Stimulated activated CD4-positive, alpha-beta T cell treated with anti-CD3 and anti-CD28 coated beads, Interleukin-12 subunit alpha, Interleukin-12 subunit beta, amount 100 ng/mL, for 48 hours (primary cell): Measurements from ENCODE around the gene PHRF1.

ENCODE experiments used
- DNase-seq, 3 donors: peaks; one replicate each; pipeline ENCODE4 v3.0.0-alpha.2; 2020; ENCODE audit warnings: low read depth in 2 of 3, low spot score in 1 of 3

The PHRF1 gene

DNA sequence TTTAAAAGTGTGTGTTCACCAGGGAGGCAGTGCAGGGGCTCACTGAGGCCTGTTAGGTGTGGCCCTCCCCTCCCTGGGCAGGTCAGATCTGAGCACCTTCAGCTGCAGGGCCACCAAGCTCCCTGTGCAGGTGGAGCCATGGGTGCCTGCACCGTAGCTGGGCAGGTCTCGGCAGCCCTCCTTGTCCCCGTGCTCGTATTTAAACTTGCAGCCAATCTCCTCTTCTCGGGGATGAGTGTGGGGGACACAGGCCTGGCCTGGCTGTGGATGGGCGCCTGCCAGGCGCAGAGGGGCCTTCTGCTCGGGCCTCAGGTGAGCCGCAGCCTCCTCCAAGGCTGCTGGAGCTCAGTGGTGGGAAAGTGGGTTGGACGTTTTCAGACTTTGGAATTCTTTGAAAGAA, 19.1 kb downstream of the PHRF1 start:
- DNase-seq = no peak

DNA sequence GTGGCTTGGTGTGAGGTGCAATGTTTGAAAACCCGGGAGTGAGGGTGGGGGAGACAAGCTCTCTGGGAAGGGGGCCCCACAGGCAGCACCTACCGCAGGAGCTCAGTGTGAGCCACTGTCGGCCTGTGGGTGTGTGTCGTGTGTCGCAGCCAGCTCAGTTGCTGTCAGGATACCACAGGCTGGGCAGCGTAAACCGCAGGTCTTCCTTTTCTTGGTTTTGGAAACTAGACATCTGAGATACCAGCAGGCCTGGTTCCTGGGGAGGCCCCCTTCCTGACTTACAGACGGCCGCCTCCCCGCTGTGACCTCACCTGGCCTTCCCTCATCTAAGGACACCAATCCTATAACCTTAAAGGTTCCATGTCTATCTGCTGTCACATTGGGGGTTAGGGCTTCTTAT, 20.1 kb downstream of the PHRF1 start:
- no peak for DNase-seq

DNA sequence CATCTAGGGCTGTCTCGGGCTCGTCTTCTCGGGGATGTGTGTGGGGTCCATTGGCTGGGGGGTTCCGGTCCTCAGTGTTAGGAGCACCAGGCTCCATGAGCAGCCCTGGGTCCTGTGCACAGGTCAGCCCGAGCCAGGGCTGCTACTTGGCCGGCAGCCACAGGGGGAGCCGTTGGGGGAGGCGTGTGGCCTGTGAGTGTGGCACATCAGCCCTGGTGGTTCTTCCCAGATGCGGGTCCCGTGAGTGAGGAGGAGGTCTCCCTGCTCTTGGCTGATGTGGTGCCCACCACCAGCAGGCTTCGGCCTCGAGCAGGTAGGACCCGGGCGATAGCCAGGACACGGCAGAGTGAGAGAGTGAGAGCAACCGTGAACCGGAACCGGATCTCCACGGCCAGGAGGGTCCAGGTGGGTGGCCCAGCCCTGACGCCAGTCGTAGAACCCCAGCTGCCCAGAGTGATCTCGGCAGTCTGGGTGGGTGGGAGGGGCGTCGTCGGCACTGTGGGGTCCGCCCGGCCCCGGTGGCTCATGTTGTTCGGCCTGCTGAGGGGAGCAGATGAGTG, 21.0 kb downstream of the PHRF1 start:
- no peak for DNase-seq

DNA sequence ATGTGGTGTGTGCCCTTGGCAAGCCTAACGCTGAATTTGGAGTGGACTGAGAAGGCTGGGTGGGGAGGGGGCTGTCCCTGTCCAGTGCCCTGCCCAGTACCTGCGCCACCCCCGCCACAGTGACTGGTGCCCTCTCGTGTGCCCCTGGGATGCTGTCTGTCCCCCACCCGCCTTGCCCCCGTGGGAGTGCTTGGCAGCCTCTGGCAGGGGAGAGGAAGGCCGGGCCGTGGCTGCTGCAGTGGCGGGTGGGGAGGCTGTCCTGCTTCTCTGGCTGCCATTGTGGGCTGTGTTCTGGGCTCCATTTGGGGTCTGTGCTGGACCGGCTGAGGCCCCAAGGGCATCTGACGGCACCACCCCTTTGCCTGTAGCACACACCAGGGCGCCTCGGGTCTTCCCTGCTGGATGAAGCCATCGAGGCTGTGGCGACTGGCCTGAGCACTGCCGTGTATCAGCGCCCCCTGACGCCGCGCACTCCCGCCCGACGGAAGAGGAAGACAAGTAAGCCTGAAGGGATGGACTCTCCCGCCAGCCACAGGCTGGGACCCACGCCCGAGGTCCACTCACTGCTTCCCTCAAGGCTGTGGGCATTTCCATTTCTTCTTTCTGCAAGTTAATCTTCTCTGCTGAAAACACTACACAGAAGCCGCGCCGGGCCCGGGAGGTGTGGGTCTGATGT, 21.9 kb downstream of the PHRF1 start:
- no peak for DNase-seq

DNA sequence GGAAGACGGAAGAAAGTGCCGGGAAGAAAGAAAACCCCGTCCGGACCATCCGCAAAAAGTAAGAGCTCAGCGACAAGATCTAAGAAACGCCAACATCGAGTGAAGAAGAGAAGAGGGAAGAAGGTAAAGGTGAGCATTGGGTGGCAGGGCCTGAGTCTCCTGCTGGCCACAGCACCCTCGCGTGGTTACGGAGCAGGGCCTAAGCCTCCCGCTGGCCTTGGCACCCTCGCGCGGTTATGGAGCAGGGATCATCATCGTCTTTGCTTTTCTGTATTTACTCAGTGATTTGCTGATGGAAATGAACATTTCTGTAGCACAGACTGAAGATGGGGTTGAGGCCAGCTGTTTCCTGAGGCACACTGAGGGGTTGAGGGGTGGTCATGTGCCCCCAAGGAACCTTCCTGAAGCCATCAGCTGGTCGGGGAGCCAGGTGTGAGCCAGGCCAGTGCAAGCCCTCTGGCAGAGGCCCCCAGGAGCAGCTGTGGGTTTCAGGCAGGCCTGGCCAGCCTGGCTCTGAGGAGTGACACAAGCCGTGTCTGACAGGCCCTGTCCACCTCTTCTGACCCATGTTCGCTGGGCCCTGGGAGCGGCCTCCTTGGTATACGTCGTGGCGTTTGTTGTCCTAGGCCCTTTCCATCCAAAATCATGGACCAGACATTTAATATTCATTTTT, 25.4 kb downstream of the PHRF1 start:
- no peak for DNase-seq

DNA sequence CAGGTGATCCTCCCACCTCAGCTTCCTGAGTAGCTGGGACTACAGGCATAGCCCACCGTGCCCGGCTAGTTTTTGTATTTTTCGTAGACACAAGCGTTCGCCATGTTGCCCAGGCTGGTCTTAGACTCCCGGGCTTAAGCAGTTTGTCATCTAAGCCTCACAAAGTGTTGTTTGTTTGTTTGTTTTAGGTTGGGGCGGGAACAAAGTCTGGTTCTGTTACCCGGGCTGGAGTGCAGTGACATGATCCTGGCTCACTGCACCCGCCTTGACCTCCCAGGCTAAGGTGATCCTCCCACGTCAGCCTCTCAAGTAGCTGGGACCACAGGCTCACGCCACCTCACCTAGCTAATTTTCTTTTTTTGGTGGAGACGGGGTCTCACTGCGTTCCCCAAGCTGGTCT, 26.9 kb downstream of the PHRF1 start:
- no peak for DNase-seq

DNA sequence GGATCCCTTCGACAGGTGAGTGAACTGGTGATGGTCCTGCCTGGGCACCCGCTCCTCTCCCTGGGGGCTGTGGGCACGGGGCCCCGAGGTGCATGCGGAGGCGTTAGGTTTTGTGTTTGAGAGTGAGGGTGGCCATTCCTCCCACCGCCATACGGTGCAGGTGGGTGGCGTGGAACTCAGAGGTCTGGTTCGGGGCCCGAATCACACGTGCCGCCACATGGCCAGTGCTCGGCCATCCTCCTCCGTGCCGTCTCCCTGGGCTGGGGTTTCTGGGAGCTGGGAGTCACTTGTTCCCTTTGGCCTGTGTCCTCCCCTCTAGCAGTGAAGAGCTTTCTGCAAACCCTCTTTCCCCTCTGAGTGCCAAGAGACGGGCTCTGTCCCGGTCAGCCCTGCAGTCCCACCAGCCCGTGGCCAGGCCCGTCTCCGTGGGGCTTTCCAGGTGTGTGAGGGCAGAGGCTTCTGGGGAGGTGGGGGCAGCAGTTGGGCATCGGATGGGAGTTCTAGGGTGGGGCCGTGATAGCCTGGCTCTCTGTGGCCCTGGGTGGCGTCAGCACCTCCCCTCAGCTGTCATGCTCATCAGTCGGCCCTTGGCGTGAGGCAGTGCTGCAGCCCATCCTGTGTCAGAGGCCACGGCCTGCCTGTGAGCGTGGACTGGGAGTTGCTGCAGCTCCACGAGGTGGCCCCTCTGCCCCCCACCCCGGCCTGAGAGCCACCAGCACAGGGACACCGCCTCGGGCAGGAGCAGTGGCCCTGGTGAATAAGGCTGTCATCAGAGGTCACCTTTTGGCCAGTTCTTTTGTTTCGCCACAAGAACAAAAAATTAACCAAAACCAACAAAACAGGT, 29.2 kb downstream of the PHRF1 start:
- DNase-seq = no peak

DNA sequence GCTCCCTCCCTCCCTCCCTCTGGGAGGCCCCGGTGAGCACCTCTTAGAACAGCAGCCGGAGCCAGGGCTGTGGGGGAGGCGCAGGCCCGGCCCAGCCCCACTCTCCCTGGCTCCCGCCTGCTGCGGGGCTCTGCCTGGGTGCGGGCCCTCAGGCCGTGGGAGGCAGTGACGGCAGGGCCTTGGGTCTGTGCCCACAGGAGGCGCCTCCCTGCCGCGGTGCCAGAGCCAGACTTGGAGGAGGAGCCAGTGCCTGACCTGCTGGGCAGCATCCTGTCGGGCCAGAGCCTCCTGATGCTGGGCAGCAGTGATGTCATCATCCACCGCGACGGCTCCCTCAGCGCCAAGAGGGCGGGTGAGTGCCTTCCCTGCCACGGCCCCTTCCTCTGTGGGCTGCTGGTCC, 30.0 kb downstream of the PHRF1 start:
- DNase-seq = no peak

DNA sequence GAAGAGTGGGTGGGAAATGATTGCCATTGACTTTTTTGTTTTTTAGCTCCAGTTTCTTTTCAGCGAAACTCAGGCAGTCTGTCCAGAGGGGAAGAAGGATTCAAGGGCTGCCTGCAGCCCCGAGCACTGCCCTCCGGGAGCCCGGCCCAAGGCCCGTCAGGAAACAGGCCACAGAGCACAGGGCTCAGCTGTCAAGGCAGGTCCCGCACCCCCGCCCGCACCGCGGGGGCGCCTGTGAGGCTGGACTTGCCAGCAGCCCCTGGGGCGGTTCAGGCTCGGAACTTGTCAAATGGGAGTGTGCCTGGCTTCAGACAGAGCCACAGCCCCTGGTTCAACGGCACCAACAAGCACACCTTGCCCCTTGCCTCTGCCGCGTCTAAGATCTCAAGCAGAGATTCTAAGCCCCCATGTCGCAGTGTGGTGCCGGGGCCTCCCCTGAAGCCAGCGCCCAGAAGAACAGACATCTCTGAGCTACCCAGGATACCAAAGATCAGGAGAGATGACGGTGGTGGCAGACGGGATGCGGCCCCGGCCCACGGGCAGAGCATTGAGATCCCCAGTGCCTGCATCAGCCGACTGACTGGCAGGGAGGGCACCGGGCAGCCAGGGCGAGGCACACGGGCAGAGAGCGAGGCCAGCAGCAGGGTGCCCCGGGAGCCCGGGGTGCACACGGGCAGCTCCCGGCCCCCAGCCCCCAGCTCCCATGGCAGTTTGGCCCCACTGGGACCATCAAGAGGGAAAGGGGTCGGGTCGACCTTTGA, 30.9 kb downstream of the PHRF1 start:
- no peak for DNase-seq

DNA sequence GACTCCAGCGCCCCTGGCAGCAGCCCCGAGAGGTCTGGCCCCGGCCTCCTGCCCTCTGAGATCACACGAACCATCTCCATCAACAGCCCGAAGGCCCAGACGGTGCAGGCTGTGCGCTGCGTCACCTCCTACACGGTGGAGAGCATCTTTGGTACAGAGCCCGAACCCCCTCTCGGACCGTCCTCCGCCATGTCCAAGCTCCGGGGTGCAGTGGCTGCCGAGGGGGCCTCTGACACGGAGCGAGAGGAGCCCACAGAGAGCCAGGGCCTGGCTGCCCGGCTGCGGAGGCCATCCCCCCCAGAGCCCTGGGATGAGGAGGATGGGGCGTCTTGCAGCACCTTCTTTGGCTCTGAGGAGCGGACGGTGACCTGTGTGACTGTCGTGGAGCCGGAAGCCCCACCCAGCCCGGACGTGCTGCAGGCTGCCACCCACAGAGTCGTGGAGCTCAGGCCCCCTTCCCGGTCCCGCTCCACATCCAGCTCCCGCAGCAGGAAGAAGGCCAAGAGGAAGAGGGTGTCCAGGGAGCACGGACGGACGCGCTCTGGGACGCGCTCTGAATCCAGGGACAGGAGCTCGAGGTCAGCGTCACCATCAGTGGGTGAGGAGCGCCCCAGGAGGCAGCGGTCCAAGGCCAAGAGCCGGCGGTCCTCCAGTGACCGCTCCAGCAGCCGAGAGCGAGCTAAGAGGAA, 31.8 kb downstream of the PHRF1 start:
- DNase-seq = no peak

DNA sequence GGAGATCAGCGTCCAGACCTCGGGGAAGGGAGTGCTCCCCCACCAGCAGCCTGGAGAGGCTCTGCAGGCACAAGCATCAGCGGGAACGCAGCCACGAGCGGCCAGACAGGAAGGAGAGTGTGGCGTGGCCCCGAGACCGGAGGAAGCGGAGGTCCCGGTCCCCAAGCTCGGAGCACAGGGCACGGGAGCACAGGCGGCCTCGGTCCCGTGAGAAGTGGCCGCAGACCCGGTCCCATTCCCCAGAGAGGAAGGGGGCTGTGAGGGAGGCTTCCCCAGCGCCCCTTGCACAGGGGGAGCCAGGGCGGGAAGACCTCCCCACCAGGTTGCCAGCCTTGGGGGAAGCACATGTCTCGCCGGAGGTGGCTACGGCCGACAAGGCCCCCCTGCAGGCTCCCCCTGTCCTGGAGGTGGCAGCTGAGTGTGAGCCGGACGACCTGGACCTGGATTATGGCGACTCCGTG, 32.6 kb downstream of the PHRF1 start:
- DNase-seq = no peak

DNA sequence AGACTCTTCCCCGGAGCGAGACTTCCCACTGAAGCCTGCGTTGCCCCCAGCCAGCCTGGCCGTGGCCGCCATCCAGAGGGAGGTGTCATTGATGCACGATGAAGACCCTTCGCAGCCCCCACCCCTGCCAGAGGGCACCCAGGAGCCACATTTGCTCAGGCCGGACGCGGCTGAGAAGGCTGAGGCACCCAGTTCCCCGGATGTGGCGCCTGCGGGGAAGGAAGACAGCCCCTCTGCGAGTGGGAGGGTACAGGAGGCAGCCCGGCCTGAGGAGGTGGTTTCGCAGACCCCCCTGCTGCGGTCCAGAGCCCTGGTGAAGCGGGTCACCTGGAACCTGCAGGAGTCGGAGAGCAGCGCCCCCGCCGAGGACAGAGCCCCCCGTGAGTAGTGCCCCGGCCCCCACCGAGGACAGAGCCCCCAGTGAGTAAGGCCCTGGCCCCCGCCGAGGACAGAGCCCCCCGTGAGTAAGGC, 33.1 kb downstream of the PHRF1 start:
- no peak for DNase-seq

DNA sequence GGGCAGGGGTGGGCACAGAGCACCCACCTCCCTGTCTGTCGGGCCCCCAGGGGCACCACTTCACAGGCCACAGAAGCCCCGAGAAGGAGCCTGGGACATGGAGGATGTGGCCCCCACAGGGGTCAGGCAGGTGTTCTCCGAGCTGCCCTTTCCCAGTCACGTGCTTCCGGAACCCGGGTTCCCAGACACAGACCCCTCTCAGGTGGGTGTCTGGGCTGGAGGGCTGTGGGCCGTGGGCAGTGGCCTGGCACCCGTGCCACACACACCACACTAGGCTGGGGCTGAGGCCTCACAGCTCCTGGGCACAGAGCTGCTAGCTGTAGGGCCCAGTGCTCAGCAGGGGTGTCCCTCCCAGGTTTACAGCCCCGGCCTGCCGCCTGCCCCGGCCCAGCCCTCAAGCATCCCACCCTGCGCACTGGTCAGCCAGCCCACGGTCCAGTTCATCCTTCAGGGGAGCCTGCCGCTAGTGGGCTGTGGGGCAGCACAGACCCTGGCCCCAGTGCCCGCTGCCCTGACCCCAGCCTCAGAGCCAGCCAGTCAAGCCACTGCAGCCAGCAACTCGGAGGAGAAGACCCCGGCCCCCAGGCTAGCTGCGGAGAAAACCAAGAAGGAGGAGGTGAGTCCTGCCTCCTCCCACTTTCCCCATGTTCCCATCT, 34.0 kb downstream of the PHRF1 start:
- no peak for DNase-seq

DNA sequence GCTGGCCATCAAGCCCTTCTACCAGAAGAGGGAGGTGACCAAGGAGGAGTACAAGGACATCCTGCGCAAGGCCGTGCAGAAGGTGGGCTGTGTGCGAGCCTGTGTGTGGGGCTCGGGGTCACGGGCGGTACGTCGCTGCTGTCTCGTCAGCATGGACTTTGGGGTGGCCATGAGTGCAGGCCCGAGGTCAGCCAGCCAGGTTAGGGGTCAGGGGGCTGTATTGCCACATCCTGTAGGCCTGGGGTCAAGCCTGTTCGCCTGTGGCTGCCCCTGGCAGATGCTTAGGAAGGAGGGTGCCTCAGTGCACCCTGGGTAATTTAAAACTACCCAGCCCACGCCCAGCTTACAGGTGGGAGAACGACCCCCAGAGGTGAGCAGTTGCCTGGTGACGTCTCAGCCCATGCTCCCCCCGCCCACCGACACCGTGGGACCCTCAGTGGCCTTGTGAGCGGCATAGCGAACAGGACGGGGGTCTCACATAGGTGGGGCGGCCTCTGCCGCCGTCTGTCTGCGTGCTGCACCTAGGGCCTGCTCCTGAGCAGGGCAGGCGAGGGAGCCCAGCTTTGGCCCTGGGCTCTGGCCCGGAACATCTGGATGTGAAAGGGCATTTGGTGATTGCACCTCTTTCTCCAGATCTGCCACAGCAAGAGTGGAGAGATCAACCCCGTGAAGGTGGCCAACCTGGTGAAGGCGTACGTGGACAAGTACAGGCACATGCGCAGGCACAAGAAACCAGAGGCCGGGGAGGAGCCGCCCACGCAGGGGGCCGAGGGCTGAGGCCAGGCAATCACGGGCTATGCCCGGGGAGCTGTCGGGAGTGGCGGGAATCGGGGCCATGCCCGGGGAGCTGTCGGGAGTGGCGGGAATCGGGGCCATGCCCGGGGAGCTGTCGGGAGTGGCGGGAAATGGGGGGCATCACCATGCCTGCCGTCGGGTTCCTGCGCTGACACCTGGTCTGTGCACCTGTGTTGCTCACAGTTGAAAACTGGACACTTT, 35.0 kb downstream of the PHRF1 start:
- no peak for DNase-seq

DNA sequence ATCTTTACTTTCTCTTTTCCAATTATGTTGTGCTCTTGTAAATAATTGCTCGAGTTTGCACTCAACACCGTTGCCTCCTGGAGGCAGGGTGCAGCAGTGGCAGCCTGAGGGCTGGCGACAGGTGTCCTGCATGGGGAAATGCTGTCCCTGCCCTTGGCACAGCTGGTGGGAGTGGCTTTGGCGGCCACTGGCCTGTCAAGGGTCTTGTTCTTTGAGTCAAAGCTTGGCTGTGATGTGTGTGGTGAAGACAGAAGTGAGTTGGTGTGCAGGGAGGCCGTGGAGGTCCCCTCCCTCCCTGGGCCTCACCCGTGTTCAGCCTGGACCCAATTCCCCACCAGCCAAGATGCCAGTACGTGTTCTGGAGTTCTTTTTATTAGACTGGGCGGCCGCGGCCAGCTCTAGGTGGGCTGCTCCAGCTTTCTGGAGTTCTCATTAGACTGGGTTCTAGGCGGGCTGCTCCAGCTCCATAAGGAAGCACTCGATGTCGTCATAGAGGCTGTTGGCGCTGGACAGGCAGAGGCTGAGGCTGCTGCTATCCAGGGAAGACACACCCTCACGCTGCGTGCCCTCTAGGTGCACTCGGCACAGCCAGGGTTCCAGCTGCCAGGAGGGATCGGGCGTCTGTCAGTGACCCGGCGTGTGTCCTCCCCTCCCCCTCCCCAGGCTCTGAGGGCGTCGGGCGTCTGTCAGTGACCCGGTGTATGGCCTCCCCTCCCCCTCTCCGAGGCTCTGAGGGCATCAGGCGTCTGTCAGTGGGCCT, 36.1 kb downstream of the PHRF1 start:
- DNase-seq = no peak

DNA sequence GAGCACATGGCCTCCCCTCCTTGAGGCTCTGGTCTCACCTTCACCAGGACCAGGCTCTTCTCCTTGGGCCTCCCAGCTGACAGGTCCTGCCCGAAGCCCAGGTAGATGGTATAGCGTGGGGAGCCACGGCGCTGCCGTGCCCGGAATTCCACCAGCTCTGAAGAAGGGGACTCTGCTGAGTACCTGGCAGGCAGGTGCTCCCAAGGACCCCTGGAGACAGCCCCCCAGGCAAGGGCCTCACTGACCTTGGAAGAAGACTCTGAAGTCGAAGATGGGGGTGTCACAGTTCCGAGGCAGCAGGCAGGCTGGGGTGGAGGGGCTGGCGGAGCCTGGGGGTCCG, 36.7 kb downstream of the PHRF1 start:
- DNase-seq = no peak

DNA sequence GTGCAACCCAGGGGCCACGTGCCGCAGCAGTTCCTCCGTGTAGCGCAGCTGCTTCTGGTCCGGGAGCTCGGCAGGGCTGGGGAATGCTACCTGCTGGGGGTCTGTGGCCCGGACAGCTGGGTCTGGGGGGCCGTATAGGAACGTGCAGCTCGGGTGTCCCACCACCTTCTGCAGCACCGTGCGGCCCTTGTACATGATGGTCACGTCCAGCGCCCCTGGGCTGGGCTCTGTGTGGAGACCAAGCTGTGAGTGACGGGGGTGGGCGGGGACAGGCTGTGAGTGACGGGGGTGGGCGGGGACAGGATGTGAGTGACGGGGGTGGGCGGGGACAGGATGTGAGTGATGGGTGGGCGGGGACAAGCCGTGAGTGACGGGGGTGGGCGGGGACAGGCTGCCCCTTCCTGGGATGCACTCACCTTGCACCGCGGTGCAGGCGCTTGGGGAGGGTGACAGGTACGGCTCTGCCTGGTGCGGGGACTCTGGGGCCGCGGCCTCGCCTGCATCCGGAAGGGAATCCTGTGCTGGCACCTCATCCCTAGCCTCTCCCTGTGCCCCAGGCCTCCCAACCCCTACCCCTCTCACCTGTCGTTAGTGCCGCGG, 37.2 kb downstream of the PHRF1 start:
- peak; percentile 69 to 80 (median 76) for DNase-seq
